AG09309 (cell line): Measurements from ENCODE around the gene EIF5A2.
"Not testable (repeated sequence)": the region's sequence is repeated elsewhere in the genome, so short reads cannot be mapped to it uniquely, and the experiment has no call there.

Experiments
- DNase-seq: peaks from one replicate; pipeline ENCODE4 v3.0.0-alpha.2; 2010; ENCODE audit warnings: low read depth
- H3K4me3 ChIP-seq: 2 replicates; pipeline ENCODE4 v1.5.1; 2011; ENCODE audit warnings: mild to moderate bottlenecking, low read depth, low read length, moderate library complexity; ENCODE audit not compliant: control insufficient read depth
- TF ChIP-seq, protein P1 (sequence below): IDR thresholded peaks from 2 replicates; pipeline ENCODE4 v1.5.1; 2011; ENCODE audit warnings: mild to moderate bottlenecking, low read depth, low read length, inconsistent platforms; ENCODE audit not compliant: insufficient read depth, control insufficient read depth; ENCODE audit errors: missing control alignments

EIF5A2 gene

DNA sequence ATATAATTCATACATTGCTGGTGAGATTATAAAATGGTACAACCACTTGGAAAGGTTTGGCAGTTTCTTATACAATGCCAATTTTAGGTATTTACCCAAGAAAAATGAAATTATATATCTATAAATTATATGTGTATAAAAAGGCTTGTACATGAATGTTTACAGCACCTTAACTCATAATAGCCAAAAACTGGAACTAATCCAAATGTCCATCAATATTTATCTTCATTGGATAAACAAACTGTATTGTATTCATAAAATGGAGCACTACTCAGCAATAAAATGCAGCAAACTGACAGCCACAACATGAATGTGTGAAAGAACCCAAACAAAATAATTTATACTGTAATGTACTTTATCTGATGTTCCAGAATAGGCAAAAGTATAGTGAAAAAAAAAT, 33.6 kb upstream of the EIF5A2 start:
- DNase-seq, result no peak
- TF ChIP-seq, protein P1, sequence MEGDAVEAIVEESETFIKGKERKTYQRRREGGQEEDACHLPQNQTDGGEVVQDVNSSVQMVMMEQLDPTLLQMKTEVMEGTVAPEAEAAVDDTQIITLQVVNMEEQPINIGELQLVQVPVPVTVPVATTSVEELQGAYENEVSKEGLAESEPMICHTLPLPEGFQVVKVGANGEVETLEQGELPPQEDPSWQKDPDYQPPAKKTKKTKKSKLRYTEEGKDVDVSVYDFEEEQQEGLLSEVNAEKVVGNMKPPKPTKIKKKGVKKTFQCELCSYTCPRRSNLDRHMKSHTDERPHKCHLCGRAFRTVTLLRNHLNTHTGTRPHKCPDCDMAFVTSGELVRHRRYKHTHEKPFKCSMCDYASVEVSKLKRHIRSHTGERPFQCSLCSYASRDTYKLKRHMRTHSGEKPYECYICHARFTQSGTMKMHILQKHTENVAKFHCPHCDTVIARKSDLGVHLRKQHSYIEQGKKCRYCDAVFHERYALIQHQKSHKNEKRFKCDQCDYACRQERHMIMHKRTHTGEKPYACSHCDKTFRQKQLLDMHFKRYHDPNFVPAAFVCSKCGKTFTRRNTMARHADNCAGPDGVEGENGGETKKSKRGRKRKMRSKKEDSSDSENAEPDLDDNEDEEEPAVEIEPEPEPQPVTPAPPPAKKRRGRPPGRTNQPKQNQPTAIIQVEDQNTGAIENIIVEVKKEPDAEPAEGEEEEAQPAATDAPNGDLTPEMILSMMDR, result no peak

DNA sequence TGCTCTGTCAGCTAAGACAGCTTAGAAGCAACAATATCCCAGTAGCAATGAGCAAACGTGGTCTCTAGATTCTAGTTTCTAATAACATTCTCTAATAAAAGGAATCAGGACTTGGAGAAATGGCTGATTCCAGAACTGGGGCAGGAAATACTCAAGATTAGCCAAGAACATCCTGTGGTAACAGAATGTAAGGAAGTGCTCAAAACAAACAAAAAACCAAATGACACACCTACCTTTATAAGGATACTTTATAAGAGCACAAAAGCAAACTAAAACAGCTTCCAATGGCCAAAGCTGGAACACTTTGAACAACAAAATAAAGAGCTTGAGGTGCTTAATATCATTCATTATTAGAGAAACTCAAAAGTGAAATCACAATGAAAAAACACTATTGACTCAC, 33.1 kb upstream of the EIF5A2 start:
- no peak overlapping the region for H3K4me3 ChIP-seq
- TF ChIP-seq, protein P1, result no peak
- DNase-seq, result no peak

More for the DNA sequence above, 33.6 kb upstream of the EIF5A2 start:
- H3K4me3 ChIP-seq, result no peak overlapping the region

DNA sequence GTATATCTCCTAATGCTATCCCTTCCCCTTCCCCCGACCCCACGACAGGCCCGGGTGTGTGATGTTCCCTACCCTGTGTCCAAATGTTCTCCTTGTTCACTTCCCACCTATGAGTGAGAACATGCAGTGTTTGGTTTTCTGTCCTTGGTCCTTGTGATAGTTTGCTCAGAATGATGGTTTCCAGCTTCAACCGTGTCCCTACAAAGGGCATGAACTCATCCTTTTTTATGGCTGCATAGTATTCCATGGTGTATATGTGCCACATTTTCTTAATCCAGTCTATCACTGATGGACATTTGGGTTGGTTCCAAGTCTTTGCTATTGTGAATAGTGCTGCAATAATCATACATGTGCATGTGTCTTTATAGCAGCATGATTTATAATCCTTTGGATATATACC, 24.6 kb upstream of the EIF5A2 start:
- not testable (repeated sequence) for DNase-seq, H3K4me3 ChIP-seq

DNA sequence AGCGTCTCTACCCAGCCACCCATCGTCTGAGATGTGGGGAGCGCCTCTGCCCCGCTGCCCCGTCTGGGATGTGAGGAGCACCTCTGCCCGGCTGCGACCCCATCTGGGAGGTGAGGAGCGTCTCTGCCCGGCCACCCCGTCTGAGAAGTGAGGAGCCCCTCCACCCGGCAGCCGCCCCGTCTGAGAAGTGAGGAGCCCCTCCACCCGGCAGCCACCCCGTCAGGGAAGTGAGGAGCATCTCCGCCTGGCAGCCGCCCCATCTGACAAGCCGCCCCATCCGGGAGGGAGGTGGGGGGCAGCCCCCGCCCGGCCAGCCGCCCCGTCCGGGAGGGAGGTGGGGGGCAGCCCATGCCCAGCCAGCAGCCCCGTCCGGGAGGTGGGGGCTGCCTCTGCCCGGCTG, 15.1 kb upstream of the EIF5A2 start:
- H3K4me3 ChIP-seq, DNase-seq: not testable (repeated sequence)

DNA sequence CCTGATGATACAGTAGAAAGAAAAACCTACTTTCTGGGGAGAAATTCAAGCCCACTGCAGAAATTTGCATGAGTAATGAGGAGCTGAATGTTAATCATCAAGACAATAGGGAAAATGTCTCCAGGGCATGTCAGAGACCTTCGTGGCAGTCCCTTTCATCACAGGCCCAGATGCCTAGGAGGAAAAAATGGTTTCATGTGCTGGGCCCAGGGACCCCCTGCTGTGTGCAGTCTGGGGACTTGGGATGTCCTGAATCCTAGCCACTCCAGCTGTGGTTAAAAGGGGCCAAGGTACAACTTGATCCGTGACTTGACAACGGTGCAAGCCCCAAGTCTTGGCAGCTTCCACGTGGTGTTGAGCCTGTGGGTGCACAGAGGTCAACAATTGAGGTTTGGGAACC, 10.3 kb upstream of the EIF5A2 start:
- TF ChIP-seq, protein P1, result no peak
- no peak for DNase-seq
- no peak overlapping the region for H3K4me3 ChIP-seq

DNA sequence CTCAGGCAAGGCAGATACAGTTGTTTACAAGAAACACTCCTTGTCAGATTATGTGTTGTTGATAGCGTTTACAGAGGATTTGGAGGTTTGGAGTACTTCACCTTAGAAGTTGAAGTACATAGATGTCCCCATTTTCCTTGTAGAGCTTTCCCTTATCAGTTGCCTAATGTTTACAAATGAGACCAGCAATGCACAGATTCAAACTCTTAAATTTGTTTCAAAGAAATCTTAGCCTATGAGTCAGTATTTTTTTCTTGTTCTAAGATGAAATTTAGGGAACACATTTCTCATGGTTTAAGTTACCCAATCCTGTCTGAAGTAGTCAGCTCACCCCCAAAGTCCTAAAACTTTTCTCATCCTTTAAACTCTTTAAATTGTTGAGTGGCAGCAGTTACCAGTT, 6.3 kb upstream of the EIF5A2 start:
- TF ChIP-seq, protein P1, result no peak
- DNase-seq, result no peak
- H3K4me3 ChIP-seq, result no peak overlapping the region

DNA sequence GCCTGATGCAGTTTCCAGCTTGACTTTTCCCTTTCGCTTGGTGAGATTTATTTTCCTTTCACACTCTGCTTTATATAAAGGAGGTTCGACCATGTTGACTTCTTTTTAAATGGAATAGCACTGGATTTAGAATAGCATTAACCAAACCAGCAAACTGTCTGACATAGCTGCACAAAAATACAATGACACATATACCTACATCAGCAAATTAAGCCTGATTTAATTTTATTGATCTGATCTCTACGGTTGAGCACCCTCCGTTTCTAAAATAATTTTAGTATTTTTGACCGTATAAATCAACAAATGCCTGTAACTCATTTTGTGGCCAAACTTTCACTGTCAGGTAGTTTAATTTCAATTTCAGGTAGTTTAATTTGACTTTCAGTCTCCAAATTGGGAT, 5.8 kb upstream of the EIF5A2 start:
- DNase-seq, result no peak
- H3K4me3 ChIP-seq, result no peak overlapping the region
- TF ChIP-seq, protein P1, result no peak

DNA sequence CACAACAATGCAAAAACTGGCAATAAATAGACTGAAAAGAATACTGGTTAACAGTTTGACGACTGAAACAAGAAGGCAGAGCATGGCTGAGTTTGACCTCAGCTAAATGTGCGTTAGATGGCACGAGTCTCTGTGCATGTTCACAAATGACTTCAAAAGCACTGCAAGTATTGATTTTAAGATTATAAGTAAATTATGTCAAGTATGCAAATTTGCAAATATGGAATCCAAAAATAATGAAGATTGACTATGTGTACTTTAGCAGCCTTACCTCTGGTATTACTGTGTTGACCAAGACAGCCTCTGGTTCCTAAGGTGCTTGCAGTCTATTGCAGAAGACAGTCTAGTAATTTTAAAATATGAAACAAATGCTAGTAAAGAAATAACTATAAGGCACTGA, 2.6 kb upstream of the EIF5A2 start:
- TF ChIP-seq, protein P1, result no peak
- DNase-seq, result no peak
- H3K4me3 ChIP-seq, result no peak overlapping the region
